K562 (cell line): ENCODE measurements around the gene JADE2. TPM values are rescaled to one million over a fixed set of nuclear protein-coding genes. Genes with fewer than 3 reads are reported as not detected.
A peak's percentile ranks its signal among the peaks of the same experiment; 100 is the strongest.

ENCODE experiments used
- ATAC-seq: fragments of 200-7000 bp; cut with Tn5 transposase; 3 replicates; pipeline ENCODE4 v1.9.1; 2020; ENCODE audit warnings: moderate library complexity
- BruUV-seq: library from RNA; stranded (reverse); fragments of 400-500 nt; replicated peaks from 2 replicates; lab custom pipeline; 2021; lab: Mats Ljungman, UMichigan
- CTCF ChIA-PET: fragments of 300-600 bp; formaldehyde crosslinking; extraction: SDS; loops from one replicate; lab custom pipeline; 2021; ENCODE audit warnings: low intra/inter-chr PET ratio; lab: Yijun Ruan, JAX
- POLR2A ChIA-PET: fragments of 300-600, 350-650 bp; sonication (Branson Sonifier 250); formaldehyde crosslinking; extraction: SDS; loops from one replicate; lab custom pipeline; 2021; ENCODE audit warnings: antibody characterized with exemption, inconsistent platforms; lab: Yijun Ruan, JAX
- DNase-seq, 4 experiments: peaks; one replicate each; pipeline versions ENCODE4 v3.0.0 to v3.0.0-alpha.2; 2011 to 2018; ENCODE audit warnings: low spot score in 3 of 4, mixed read lengths in 3 of 4; ENCODE audit errors: extremely low read depth in 1 of 4
- FAIRE-seq: peaks from 2 replicates; lab custom pipeline; 2011; peaks lifted over from hg19 to GRCh38; lab: Jason Lieb, UNC
- H2AFZ ChIP-seq: 2 replicates; pipeline ENCODE4 v1.6.0; 2011; ENCODE audit warnings: low read depth, low read length, control low read depth, inconsistent platforms
- H3K27ac ChIP-seq: fragments of 200-600 bp; 3 replicates; pipeline ENCODE4 v1.8.0; 2011; ENCODE audit warnings: low read depth, mild to moderate bottlenecking, control low read depth, inconsistent platforms, low read length, moderate library complexity, mixed read lengths; ENCODE audit errors: extremely low read depth
- H3K27me3 ChIP-seq, 2 experiments: fragments of 300-600 bp in 1 of 2; 2 replicates in 1 of 2; 3 replicates in 1 of 2; pipeline versions ENCODE4 v1.6.0 to v1.8.0; 2011; ENCODE audit warnings: inconsistent platforms in 2 of 2, low read length in 2 of 2, mild to moderate bottlenecking in 1 of 2, mixed read lengths in 1 of 2, moderate library complexity in 1 of 2; ENCODE audit not compliant: control insufficient read depth in 2 of 2, insufficient read depth in 2 of 2
- H3K36me3 ChIP-seq: fragments of 300-600 bp; 3 replicates; pipeline ENCODE4 v1.8.0; 2011; ENCODE audit warnings: mild to moderate bottlenecking, low read length, inconsistent platforms; ENCODE audit not compliant: control insufficient read depth, insufficient read depth
- H3K4me1 ChIP-seq, 2 experiments: fragments of 200-600 bp in 1 of 2; replicated peaks in 1 of 2; 2 replicates in 1 of 2; 3 replicates in 1 of 2; pipeline versions ENCODE4 v1.5.1 to v1.8.0; 2011; ENCODE audit warnings: inconsistent platforms in 2 of 2, low read length in 2 of 2, mild to moderate bottlenecking in 1 of 2, mixed read lengths in 1 of 2, moderate library complexity in 1 of 2; ENCODE audit not compliant: control insufficient read depth in 2 of 2, insufficient read depth in 2 of 2
- H3K4me2 ChIP-seq: 2 replicates; pipeline ENCODE4 v1.6.1; 2011; ENCODE audit warnings: low read length, control low read depth, inconsistent platforms, mixed read lengths; ENCODE audit not compliant: insufficient read depth
- H3K4me3 ChIP-seq: fragments of 200-600 bp; sonication (generic), shearing (Covaris generic); 2 replicates; pipeline ENCODE4 v1.5.1; 2016; ENCODE audit warnings: control low read depth, inconsistent platforms
- H3K79me2 ChIP-seq: fragments of 200-600 bp; 3 replicates; pipeline ENCODE4 v1.8.0; 2011; ENCODE audit warnings: low read length, inconsistent platforms; ENCODE audit not compliant: control insufficient read depth, insufficient read depth
- H3K9ac ChIP-seq, 2 experiments: 2 replicates each; pipeline versions ENCODE4 v1.6.0 to v1.6.1; 2011; ENCODE audit warnings: low read depth in 2 of 2, low read length in 2 of 2, control low read depth in 1 of 2, inconsistent platforms in 1 of 2, mild to moderate bottlenecking in 1 of 2, mixed read lengths in 1 of 2; ENCODE audit not compliant: insufficient read depth in 1 of 2
- H3K9me1 ChIP-seq: one replicate; pipeline ENCODE4 v1.6.0; 2011; ENCODE audit warnings: inconsistent platforms, mild to moderate bottlenecking, low read length, moderate library complexity; ENCODE audit not compliant: control insufficient read depth, insufficient read depth
- H3K9me3 ChIP-seq: replicated peaks from 2 replicates; pipeline ENCODE4 v1.5.1; 2011; ENCODE audit warnings: low read depth, low read length, inconsistent platforms; ENCODE audit not compliant: control insufficient read depth, insufficient read depth
- H4K20me1 ChIP-seq: replicated peaks from 2 replicates; pipeline ENCODE4 v1.6.1; 2011; ENCODE audit warnings: low read length, inconsistent platforms, mixed read lengths; ENCODE audit not compliant: control insufficient read depth, insufficient read depth
- ATF3 ChIP-seq, 2 experiments: fragments of 450-650 bp in 1 of 2; sonication (generic) in 1 of 2; formaldehyde crosslinking in 1 of 2; IDR thresholded peaks in 1 of 2; conservative IDR thresholded peaks in 1 of 2; 2 replicates each; pipeline versions ENCODE4 v1.6.1 to v1.8.1; 2016 to 2023; ENCODE audit warnings: mild to moderate bottlenecking in 2 of 2, moderate library complexity in 2 of 2, inconsistent platforms in 1 of 2, missing genetic modification reagents in 1 of 2
- FOSL1 ChIP-seq: fragments of 200-800 bp; sonication (Bioruptor generic); conservative IDR thresholded peaks from 2 replicates; pipeline ENCODE4 v1.6.1; 2016; ENCODE audit warnings: missing genetic modification characterization, missing compliant biosample characterization
- XRCC5 ChIP-seq: fragments of 200-400 bp; formaldehyde crosslinking; IDR thresholded peaks from 2 replicates; pipeline ENCODE4 v1.6.1; 2017; ENCODE audit warnings: low read depth, mild to moderate bottlenecking, low read length
- WGBS: fragments of 100-300 bp; shearing (Covaris generic); methylation state at CpG from one replicate; pipeline ENCODE4 v1.1.6; 2016; ENCODE audit warnings: low coverage, mixed read lengths; ENCODE audit not compliant: insufficient coverage; ENCODE audit errors: missing lambda C conversion rate; 5-methylcytosine and 5-hydroxymethylcytosine counted together
- in situ Hi-C: fragments of 300-500 bp; cut with MboI; formaldehyde crosslinking; loops from 4 replicates; pipeline ENCODE4 v1.15.0; 2018; ENCODE audit warnings: inconsistent platforms, mixed read lengths
- intact Hi-C: fragments of 100-400 bp; cut with micrococcal nuclease; formaldehyde crosslinking; loops from 2 replicates; pipeline ENCODE4 v1.14.2; 2022
- polyA plus RNA-seq, 8 experiments: library from polyadenylated mRNA; depleted of rRNA in 4 of 8; stranded (reverse) in 5 of 8; unstranded in 3 of 8; fragments of >200 nt; fragmentation: Nextera tagmentation in 2 of 8; fragmentation: Illumina TruSeq in 1 of 8; extraction: Ambion mirVana in 2 of 8; extraction: Trizol in 1 of 8; gene quantifications; 2 replicates each; pipeline versions ENCODE4 v1.2.1 to v1.2.3, GENCODE V29; 2011 to 2014; ENCODE audit warnings: inconsistent platforms in 1 of 8, missing spikeins in 1 of 8
- total RNA-seq, 7 experiments: library from RNA; depleted of rRNA in 6 of 7; stranded (reverse); fragments of >200 nt in 6 of 7; fragmentation: Illumina TruSeq in 2 of 7; extraction: Trizol in 2 of 7; gene quantifications; 2 replicates each; pipeline versions ENCODE4 v1.2.1 to v1.2.3, GENCODE V29; 2011 to 2021; ENCODE audit warnings: low replicate concordance in 1 of 7

The JADE2 gene
- total and polyA plus RNA-seq, 9 of the 15 experiments (the other 6 are each of a cell fraction or from before 2014, with no cell fraction given) = 0.50 to 23.3 (median 9.1) TPM

GRCh38 chr5:134567641-134568336, 42.3 kb downstream of the JADE2 start:
- no peaks in the 10 kb centered on the region for H3K79me2 ChIP-seq
- H4K20me1 ChIP-seq = no peaks in the 10 kb centered on the region; the same call in 1 of the 2 replicates
- no peaks in the 10 kb centered on the region for H3K9me3 ChIP-seq
- no peak overlapping the region for H3K4me3 ChIP-seq
- no peak overlapping the region for H3K4me2 ChIP-seq
- peaks cover 2% of the 10 kb centered on the region for H3K9me1 ChIP-seq
- intact Hi-C loops = no loop called here
- FAIRE-seq (no peak), ATAC-seq (peak; percentile 45; the same call in 2 of the 3 replicates), DNase-seq (no peak)
- in situ Hi-C loops = no loop called here
- WGBS = 71% methylated on average over 7 of the region's 7 CpGs
- no peak overlapping the region for H3K27ac ChIP-seq
- TF ChIP-seq XRCC5 (no peak), FOSL1 (tag) (peak; percentile 47; the same call in 1 of the 2 replicates), ATF3 (IDR thresholded peaks at IDR 0.05) (peak; percentile 51; the same call in 1 of the 2 replicates), ATF3 (CRISPR knock-in tag; conservative IDR thresholded peaks at IDR 0.05) (no peak)
- peak overlapping the region in 1 of 2 experiments; percentile 52; a peak in 1 of 4 replicates for H3K9ac ChIP-seq
- H2AFZ ChIP-seq = no peak overlapping the region
- peaks cover 0 to 3% of the 10 kb centered on the region in 2 experiments; a peak in 2 of 5 replicates for H3K4me1 ChIP-seq
- CTCF ChIA-PET = interaction anchor here (0.6 kb wide), 1 partner anchor 116 kb away, joined by 3 read pairs; no protein-coding TSS in a partner anchor
- no peaks in the 10 kb centered on the region; a peak in 1 of 5 replicates for H3K27me3 ChIP-seq
- peaks cover 54% of the 10 kb centered on the region; the same call in 1 of the 3 replicates for H3K36me3 ChIP-seq
- BruUV-seq = no TSS peak
- POLR2A ChIA-PET = interaction anchor here (0.6 to 1.3 kb wide), 3 partner anchors 17 to 131 kb away, joined by 3 to 4 read pairs (median 3); no protein-coding TSS in a partner anchor
